GM21367 (cell line): ENCODE results near the gene DUSP3.

ENCODE experiments used
- ATAC-seq: cut with Tn5 transposase; IDR thresholded peaks from one replicate; pipeline ENCODE4 v1.9.1; 2021; ENCODE audit not compliant: unreplicated experiment

DUSP3 gene

DNA sequence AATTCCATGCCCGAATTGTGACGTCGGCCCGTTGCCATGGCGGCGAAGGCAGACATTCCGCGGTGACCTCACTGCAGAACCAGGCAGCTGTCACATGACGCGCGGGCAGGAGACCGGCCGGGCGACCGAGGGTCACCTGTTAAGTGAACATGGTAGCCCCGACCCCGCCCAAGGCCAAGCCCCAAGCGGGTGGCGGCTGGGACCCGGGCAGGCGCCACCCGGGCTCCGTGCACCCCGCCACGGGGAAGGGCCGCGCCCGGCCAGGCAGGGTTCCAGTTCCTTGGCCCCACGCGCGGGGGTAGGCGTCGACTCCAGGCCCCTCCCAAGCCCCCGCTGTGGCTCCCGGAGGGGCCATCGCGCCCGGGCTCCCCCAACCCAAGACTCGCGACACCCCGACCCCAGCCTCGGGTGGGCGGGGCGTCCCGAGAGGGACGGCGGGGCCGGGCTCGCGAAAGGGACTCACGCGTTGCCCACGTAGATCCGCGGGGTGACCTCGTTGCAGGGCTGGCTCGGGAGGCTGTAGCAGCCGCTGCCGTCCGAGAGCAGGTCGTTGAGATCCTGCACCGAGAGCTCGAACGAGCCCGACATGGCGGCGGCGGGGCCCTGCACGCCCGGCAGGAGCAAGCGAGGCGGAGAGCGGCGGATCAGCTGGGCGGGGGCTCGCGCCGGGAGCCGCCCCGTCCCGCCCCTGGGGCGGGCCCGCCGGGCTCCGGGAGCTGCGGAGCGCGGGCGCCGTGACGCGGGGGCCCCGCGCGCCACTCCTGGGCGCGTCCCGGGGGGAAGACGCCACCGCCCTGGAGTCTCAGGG, at the start of gene DUSP3:
Gene DUSP3, minus strand, starts transcription at position 641 of the 808 bp plus-strand sequence. Its CDS starts 53 bp downstream, at position 588.
- peak; percentile 75 for ATAC-seq

DNA sequence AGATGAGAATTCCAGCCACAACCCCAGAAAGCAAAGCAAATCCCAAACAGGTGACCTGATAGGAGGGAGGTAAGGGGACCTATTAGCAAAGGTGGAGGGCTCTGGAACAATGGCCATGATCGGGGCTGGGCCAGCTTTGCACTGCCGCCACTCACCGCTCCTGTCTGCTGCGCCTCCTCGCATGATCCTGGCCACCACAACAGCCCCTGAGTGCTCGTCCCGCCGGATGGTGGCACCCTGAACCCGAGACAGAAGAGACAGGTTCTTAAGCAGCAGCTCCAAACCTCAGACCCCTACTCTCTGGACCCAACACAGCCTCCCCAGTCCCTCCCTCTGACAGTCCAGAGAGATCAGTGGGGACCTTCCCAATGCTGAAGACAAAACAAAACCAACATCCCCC, 48.8 kb upstream of the DUSP3 start:
- no peak for ATAC-seq

DNA sequence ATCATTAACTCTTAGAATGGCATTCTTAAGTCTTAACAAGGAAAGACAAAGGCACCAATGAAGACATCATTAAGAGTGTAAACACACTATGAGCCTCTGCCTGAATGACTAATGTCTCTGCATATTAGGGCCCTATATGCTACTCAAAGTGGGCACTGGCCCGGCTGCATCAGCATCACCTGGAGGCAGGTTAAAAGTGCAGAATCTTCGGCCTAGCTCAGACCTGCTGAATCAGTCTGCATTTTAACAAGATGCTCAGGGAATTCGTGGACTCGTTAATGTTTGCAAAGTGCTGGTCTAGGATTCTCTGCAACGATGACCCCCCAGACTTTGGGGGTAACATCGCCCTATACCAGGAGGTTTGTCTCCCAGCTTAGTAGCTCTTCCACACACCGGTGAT, 47.4 kb upstream of the DUSP3 start:
- no peak for ATAC-seq

DNA sequence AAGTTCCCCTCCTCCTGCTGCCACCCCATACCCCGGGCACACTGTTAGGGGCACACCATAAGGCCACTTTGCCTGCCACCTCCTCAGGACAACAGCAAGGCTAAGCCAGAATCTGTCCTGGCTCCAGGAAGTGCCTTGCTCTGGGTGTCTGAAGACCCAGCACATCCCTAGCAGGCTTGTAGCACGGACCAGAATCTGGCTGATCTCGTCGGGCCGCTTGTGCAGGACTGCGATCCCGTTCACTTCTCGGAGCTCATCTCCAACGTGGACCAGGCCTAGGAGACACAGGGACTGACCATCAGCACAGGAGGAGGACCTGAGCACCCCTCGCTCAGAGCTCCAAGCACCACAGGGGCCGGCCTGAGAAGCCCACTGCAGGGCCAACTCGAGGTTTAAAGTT, 46.8 kb upstream of the DUSP3 start:
- ATAC-seq = no peak

DNA sequence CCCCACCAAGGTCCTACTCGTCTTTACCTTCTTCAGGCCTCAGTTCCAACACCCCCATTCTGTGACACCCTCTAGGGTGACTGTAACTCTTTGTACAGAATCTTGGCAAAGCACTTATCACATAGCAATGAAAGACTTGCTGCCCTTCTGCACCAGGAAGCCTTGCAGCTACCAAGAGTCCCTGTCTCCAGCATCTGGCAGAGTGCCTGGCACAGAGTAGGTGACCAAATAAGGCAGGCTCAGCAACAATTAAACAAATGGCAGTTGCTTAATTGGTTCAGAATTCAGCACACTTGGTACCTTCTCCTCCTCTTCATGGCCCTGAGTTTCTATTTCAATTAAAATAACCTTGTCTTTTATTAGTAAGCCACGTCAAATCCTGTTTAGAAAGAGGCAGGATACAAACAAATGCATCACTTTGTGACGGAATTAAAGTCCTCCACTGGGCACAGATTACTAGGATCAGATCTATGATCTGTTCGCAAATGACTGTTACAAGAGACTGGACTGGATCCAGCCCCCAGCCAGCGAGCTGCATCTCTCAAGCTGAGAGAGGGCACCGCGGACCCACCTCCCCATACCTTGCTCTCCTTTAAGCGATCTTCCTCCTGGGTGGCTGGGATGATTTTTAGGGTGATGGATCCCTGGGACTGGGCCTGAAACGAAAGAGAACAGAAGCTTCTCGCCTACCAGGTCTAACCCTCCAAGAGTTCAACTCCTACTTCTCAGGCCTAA, 44.7 kb upstream of the DUSP3 start:
- no peak for ATAC-seq

DNA sequence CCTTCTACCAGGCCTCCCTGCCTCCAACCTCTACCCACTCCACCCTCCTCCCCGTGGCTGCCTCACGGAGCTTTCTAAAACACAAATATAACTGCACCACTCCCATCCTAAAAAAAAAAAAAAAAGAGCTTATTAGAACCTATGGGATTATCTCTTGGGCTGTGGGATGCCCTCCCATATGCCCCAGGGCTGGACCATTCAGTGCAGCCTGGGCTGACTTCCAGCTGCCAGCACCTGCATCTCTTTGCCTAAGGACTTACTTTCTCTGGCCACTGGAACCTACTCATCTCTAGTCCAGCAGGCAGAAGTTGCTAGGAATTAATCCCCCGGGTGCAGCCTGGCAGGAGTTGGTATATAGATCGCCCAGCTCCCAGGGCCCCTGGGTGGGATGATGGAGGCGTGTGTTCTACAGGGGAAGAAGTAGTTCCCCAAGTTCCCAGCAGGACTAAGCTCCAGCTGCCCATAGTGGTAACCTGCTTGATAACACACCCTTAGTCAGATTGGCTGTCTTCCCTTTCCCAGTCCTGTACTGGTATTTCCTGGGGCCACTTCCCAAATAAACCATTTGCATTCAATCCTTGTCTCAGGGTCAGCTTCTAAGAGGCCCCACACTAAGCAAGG, 43.9 kb upstream of the DUSP3 start:
- no peak for ATAC-seq

DNA sequence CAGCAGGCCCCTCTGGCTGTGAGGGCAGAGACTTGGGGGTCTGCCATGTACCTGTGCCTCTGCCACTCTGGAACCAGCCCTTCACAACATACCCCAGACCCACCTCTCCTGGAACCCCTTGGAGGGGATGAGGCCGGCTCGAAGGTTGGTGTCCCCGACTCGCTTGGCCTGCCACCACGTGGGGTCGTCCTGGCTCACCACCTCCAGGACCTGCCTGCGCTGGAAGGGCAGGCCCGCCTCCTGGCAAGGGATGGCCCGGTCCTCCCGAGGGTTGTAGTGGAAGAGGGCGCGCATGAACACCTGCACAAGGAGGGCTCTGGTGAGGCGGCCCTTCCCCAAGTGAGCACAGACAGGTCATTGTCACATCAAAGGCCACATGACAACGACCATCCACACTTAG, 42.0 kb upstream of the DUSP3 start:
- ATAC-seq = no peak

DNA sequence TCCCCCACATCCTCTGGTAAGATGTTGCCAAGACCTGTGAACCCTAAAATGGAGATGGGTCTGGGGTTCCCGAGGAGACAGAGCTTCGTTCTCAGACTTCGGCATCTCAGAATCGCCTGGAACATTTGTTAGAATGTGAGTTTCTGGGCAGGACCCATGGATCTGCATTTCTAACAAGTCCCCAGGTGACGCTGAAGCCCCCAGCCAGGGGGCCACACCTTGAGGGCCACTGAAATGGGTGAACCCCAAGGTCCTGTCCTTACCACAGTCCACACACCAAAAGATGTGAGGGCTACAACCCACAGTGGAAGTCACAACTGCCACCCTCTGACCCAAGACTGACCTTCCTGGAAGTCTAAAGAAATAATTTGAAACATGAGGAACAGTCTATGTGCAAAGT, 40.2 kb upstream of the DUSP3 start:
- ATAC-seq = no peak

DNA sequence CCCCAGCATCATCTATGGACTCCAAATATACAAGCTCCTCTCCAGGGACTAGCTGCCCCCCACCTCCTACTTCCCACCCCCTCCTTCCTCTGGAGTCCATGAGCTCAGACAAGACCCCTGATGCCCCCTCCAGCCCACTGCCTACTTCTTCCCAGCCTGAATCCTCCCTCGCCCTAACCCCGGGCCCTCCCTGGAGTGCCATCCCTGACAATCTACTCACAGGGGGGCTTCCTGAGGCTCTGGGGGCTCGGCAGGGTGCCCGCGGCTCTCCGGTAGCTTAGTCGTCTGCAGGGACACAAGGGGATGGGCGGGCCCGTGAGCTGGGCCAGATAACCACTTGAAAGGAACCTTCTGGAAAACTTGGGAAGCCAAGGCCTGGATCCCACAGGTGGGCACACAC, 39.0 kb upstream of the DUSP3 start:
- no peak for ATAC-seq

DNA sequence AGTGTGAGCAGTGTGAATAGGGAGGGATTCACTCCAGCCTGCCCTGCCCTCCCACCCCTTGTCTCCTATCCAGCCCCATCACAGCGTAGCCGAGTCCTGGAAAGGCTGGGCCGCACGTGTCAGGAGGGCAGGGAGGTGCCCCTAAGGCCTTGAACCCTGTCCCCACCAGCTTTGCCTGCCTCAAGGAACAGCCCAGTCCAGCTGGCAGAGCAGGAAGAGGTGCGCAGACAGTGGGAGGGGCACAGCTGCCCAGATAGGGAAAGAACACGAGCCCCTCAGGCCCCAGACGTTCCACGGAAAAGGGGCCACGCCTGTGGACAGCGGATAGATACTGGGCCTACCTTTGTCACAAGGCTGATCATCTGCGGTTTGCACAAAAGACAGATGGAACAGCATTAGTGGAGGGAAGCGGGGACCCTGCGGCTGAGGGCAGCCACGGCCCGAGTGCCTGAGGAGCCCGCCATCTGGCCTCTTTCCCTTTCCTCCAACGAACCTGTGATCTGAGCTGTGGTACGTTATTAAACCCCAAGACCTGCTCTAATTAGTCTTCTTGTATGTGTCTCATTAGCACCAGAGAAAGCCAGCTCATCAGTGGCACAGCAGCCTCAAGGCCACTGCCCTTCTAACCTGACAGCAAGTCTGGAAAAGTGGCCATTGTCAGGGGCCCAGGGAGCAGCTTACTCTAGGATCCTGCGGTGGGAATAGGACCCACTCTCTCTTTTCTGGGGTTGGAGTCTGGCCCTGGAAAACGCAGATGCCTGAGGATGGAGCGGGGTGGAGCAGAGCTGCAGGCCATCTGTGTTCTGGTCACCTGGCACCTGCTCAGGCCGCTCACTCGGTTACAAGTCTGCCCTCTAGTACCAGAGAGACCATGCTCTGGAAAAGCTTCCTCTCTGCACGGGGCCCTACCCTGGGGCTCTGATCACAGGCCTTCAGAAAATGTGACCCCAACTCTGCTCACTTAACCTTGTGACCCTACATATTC, 37.9 kb upstream of the DUSP3 start:
- no peak for ATAC-seq

DNA sequence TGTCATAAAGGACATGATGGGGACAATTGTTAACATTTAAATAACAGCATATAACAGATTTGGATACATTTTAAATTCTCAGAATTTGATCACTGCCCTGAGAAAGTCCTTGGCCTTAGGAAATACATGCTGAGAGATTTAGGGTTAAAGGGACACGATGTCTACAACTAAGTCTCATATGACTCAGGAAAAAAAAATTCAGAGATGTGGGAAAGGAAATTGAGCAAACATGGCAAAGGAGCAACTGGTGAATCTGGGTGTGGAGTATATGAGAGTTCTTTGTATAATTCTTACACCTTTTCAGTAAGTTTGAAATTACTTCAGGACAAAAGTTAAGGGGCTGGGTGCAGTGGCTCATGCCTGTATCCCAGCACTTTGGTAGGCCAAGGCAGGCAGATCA, 35.9 kb upstream of the DUSP3 start:
- no peak for ATAC-seq

DNA sequence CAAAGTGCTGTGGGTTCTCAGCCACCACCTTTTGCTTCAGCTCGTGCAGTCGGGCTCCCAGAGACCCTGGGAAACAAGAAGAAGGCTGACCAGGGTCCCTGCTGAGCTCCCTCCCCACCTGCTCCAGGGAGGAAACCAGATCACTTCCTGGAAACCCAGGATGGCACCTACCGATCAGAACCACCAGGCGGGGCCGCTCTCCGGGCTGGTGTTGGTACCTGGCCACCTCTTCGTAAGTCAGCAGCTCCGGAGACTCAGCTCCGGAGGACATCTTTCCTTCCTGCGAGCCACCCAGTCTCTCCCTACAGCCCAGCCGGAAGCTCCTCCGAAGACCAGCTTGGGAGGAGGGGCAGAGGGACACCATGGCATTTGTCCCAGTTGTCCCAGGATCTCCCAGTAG, 35.2 kb upstream of the DUSP3 start:
- no peak for ATAC-seq

DNA sequence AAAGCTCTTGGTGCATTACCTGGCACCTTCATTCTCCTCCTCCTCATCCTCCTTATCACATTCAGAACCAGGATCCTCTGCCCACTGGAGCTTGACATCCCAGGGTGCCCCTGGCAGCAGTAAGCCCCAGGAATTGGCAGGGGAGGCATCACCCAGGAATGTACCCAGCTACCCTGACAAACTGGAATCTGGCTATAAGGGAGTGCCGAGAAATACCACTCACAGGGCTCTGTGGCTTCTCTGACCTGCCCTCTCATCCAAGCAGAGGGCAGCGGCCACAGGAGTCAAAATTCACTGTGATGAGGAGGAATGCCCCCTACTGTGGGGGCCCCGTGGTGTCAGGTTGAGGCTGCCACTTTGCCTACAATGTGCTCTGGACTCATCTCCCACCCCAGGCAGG, 34.6 kb upstream of the DUSP3 start:
- no peak for ATAC-seq

DNA sequence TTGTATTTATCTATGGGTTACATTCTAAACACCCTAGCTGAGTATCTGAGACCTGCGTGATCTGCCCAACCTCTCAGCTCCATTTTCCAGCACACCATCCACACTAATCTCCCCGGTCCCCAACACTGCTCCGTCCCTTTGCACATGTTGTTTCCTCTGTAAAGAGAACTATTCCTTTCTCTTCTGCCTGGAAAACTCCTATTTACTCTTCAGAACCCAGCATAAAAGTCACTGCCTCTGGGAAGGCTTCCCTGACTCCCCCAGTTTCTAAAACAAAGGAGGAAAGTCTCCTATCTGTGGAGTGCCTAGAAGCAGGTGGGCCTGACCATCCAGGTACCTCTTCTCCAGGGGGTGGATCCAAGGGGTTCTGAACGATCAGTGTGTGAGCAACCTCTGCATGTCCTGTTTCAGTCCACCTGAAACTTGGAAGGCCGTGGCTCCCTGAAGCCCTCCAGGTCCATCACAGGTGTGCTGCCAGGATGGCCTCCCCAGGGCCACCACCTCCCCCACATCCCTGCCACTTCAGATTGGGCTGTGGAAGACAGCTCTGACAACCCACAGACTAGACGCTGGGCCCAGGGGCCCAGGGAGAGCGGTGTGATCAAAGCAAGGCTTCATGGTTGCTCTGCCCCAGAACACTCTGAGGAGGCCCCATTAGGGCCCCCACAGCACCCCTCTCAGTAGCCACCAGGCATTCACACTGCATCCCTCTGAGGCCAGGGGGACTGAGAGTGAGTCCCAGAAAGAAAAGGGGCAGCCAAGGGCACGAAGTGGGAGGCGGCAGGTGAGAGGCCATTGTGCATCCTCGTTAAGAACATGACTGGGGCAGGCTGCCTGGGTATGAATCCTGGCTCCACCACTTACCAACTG, 33.9 kb upstream of the DUSP3 start:
- no peak for ATAC-seq

DNA sequence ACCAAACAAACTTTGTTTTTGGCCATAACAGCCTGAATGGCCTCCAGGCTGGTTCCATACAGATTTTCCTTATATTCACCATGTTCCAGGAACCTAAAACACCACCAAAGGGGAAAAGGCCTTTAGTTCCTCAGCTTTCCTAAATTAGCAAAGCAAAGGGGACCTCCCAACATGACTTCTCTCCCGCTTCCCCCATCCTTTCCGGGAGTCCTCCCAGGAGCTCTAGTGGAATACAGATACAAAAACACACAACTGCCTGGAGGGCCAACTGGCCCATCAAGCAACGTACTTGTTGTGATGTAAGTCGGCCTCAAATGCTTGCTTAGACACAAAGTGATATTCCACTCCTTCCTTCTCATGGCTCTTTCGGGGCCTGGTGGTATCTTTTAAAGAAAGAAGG, 32.0 kb upstream of the DUSP3 start:
- ATAC-seq = no peak

DNA sequence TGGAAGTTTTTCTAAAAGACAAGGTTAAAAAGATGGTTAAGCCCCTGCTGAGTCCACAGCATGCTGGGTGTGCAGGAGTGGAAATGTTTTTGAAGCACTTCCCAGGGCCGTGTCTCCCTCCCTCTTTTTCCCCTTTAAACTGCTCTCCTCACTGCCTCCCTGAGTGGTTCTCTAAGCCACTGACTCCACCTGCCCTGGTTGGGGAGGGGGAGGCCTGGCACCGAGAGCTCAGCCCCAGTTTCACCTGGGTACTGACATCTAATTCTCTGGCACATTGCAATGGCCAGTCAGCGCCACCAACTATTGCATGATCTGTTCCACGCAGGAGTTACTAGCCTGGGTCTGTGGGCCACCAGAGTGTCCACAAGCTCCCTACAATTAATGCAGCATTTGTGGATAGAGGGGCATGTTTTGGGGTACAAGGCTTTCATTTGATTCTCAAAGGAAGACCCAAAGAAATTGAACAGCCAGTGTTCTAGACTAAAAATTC, 31.5 kb upstream of the DUSP3 start:
- no peak for ATAC-seq

DNA sequence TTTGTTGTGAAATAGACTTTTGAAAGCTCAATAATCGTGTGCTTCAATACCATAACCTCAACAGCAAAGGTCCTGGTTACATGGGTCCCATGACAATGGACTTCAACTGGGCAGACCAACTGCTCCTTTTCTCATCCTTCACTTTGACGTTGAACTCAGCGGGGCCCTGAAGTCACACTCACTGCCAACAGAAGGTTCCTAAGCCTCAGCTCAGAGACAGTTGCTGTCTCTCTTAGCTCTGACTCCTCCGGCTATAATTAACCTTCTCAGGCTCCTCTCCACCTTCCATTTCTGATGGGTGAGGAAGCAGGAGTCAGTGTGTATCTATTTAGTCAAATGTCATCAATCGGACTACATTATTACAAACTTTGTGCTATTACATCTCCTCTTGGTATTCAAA, 30.3 kb upstream of the DUSP3 start:
- ATAC-seq = no peak

DNA sequence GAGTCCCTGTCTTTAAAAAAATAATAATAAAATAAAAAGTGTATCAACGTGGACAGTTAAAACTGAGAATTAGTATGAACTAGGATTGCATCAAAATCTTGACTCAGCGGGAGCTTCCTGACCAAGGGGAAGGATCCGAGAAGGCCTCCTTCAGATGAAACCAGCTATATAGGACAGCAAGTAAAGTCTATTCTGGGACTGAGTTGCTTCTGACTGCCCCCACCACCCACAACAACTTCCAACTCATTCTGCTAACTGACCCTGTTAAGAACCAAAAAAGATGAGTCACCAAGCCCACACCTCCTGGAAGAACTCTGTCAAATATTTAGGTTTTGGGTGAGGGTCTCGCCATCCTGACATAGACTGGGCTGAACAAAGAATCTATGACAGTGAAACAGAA, 29.3 kb upstream of the DUSP3 start:
- ATAC-seq = no peak

DNA sequence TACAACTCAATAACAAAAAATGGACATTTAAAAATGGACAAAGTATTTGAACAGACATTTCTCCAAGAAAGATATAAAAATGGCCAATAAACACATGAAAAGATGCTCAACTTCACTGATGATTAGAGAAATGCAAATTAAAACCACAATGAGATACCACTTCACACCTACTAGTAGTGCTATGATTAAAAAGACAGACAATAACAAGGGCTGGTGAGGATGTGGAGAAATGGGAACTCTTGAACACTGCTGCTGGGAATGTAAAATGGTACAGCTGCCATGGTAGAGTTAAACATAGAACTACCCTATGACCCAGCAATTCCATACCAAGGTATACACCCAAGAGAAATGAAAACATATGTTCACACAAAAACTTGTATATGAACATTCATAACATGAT, 26.3 kb upstream of the DUSP3 start:
- ATAC-seq = no peak

DNA sequence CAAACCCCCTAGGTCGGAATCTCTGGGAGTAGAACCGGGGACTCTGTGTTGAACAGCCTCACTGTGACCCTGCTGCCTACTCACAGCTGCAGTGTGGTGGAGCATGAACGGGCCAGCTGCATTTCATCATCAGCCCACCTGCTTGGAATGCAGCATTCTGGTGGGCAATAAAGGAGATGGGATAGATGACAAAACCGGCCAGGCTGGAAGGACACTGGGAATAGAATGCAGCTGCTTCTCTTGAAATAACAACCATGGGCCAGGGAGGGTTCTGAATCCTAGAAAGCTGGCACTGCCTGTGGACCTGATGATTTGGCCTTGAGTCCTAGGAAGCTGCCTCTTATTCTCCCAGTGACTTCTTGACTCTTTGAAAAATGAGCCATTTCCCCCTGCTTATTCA, 25.0 kb upstream of the DUSP3 start:
- ATAC-seq = no peak
